Tibial nerve (tissue), 4 donors: ENCODE data around the gene TMEM170A. TPM values are rescaled to one million over a fixed set of nuclear protein-coding genes. Genes with fewer than 3 reads are reported as not detected.
"Not testable (repeated sequence)": the region's sequence is repeated elsewhere in the genome, so short reads cannot be mapped to it uniquely, and the experiment has no call there.

ENCODE experiments used
- DNase-seq, 2 donors: peaks; one replicate each; pipeline ENCODE4 v3.0.0-alpha.2; 2019; ENCODE audit warnings: low spot score in 2 of 2
- H3K27ac ChIP-seq, 4 donors: fragments of 200-600 bp; sonication (generic) in 3 of 4; one replicate each; pipeline ENCODE4 v1.5.1; 2017 to 2019; ENCODE audit warnings: mild to moderate bottlenecking in 1 of 4
- H3K27me3 ChIP-seq, 2 donors: fragments of 200-600 bp; sonication (generic) in 1 of 2; one replicate each; pipeline versions ENCODE4 v1.5.1 to v1.6.0; 2017 to 2019
- H3K36me3 ChIP-seq, 3 donors: fragments of 200-600 bp; sonication (generic); one replicate each; pipeline ENCODE4 v1.5.1; 2018 to 2019
- H3K4me1 ChIP-seq, 4 donors: fragments of 200-600 bp; sonication (generic) in 3 of 4; one replicate each; pipeline ENCODE4 v1.5.1; 2017 to 2019
- H3K4me3 ChIP-seq, 4 donors: fragments of 200-600 bp; sonication (generic) in 3 of 4; one replicate each; pipeline ENCODE4 v1.5.1; 2017 to 2019; ENCODE audit warnings: mild to moderate bottlenecking in 1 of 4, moderate library complexity in 1 of 4
- H3K9me3 ChIP-seq, 4 donors: fragments of 200-600 bp; sonication (generic) in 3 of 4; one replicate each; pipeline ENCODE4 v1.5.1; 2017 to 2019
- EP300 ChIP-seq, 2 donors: sonication (generic); formaldehyde crosslinking; IDR thresholded peaks; one replicate each; pipeline ENCODE4 v1.6.1; 2017; ENCODE audit warnings: antibody characterized with exemption in 2 of 2, mild to moderate bottlenecking in 1 of 2
- POLR2A ChIP-seq, 2 donors: fragments of 450-650 bp; IDR thresholded peaks; one replicate each; pipeline ENCODE4 v1.6.1; 2017; ENCODE audit warnings: antibody characterized with exemption in 2 of 2, mild to moderate bottlenecking in 2 of 2, moderate library complexity in 2 of 2
- WGBS, 2 donors: methylation state at CpG; one replicate each; pipeline ENCODE4 v1.1.5; 2018; 5-methylcytosine and 5-hydroxymethylcytosine counted together
- total RNA-seq, 4 donors: library from RNA; depleted of rRNA; stranded (reverse); fragments of >200 nt; gene quantifications; one replicate each; pipeline ENCODE4 v1.1.0, GENCODE V29; 2016
- TF ChIP-seq, protein P1 (sequence below), 5 experiments: fragments of 200-600 bp in 3 of 5; fragments of 450-650 bp in 2 of 5; sonication (generic) in 3 of 5; IDR thresholded peaks; one replicate each; pipeline ENCODE4 v1.5.1; 2016 to 2019; ENCODE audit warnings: antibody characterized with exemption in 5 of 5, mild to moderate bottlenecking in 3 of 5, moderate library complexity in 2 of 5

The TMEM170A gene
- total RNA-seq, 4 donors from 2014 or later: 14.1 to 36.6 (median 21.8) TPM

- Histone ChIP-seq H3K36me3 (no peaks in the 10 kb centered on the region), H3K9me3 (no peaks in the 10 kb centered on the region), H3K27me3 (no peaks in the 10 kb centered on the region), H3K4me1 (peaks cover 0 to 43% (median 7%) of the 10 kb centered on the region in 4 donors), H3K27ac (no peak overlapping the region), H3K4me3 (no peak overlapping the region)
- 89 to 91% methylated on average over 4 of the region's 4 CpGs for WGBS, 2 donors
- TF ChIP-seq, protein P1, sequence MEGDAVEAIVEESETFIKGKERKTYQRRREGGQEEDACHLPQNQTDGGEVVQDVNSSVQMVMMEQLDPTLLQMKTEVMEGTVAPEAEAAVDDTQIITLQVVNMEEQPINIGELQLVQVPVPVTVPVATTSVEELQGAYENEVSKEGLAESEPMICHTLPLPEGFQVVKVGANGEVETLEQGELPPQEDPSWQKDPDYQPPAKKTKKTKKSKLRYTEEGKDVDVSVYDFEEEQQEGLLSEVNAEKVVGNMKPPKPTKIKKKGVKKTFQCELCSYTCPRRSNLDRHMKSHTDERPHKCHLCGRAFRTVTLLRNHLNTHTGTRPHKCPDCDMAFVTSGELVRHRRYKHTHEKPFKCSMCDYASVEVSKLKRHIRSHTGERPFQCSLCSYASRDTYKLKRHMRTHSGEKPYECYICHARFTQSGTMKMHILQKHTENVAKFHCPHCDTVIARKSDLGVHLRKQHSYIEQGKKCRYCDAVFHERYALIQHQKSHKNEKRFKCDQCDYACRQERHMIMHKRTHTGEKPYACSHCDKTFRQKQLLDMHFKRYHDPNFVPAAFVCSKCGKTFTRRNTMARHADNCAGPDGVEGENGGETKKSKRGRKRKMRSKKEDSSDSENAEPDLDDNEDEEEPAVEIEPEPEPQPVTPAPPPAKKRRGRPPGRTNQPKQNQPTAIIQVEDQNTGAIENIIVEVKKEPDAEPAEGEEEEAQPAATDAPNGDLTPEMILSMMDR (IDR thresholded peaks at IDR 0.05): no peak
- DNase-seq: no peak
Measured at GRCh38 chr16:75458029-75458428, 6.5 kb downstream of the TMEM170A start.

DNA sequence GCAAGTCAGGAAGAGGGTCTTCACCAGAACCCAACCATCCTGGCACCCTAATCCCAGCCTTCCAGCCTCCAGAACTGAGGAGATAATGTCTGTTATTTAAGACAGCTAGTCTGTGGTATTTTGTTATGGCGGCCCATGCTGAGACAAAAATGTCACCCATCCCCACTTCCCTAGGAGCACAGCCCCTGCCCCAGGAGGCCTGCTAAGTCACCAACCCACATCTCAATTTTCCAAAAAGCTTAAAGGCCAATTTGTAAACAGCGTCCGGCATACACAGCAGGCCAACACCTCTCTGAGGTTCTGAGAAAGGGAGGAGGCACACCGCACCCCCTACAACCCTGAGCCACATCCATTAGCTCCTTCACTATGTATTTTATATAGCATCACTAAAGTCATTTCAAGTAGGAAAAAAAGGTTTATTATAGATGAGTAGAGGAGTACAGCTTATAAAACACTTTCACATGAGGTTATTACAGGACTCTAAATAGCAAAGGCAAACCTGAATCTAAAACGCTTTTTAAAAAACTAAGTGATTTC, 6.9 kb downstream of the TMEM170A start:
- no peaks in the 10 kb centered on the region for H3K36me3 ChIP-seq

DNA sequence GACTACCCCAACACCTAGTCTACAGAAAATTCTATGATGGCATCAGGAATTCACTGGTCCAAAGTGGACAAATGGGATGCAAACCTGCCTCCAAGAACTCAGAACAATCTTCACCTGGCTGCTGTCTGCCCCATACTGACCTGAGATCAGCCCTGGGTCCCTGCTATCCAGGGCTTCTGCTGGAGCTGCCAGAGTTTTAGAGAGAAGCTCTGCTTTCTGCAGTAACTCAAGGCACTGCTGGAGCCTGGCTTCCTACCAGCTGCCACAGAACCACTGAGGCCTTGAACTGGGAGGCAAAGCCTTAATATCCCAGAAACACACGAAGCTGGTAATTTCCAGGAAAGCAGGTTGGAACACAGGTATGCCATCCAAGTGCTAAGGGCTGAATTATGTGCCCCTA, 7.5 kb downstream of the TMEM170A start:
- Histone ChIP-seq H3K27me3 (no peaks in the 10 kb centered on the region), H3K27ac (no peak overlapping the region), H3K36me3 (peaks cover 0 to 5% (median 0%) of the 10 kb centered on the region in 3 donors), H3K9me3 (no peaks in the 10 kb centered on the region), H3K4me3 (no peak overlapping the region), H3K4me1 (peaks cover 0 to 36% (median under 1%) of the 10 kb centered on the region in 4 donors)
- no peak for DNase-seq
- TF ChIP-seq, protein P1 (IDR thresholded peaks at IDR 0.05): no peak
- no peak for TF ChIP-seq POLR2A (IDR thresholded peaks at IDR 0.05)
- WGBS, 2 donors: 83 to 95% methylated on average over 1 of the region's 1 CpG

More for the DNA sequence above, 6.9 kb downstream of the TMEM170A start:
- Histone ChIP-seq H3K27me3 (no peaks in the 10 kb centered on the region), H3K27ac (no peak overlapping the region), H3K9me3 (no peaks in the 10 kb centered on the region), H3K4me3 (no peak overlapping the region), H3K4me1 (peaks cover 0 to 41% (median 4%) of the 10 kb centered on the region in 4 donors)
- no peak for DNase-seq
- 91 to 92% methylated on average over 5 of the region's 5 CpGs for WGBS, 2 donors
- TF ChIP-seq, protein P1 (IDR thresholded peaks at IDR 0.05): no peak
- TF ChIP-seq EP300 (IDR thresholded peaks at IDR 0.05) (no peak), POLR2A (IDR thresholded peaks at IDR 0.05) (no peak)

DNA sequence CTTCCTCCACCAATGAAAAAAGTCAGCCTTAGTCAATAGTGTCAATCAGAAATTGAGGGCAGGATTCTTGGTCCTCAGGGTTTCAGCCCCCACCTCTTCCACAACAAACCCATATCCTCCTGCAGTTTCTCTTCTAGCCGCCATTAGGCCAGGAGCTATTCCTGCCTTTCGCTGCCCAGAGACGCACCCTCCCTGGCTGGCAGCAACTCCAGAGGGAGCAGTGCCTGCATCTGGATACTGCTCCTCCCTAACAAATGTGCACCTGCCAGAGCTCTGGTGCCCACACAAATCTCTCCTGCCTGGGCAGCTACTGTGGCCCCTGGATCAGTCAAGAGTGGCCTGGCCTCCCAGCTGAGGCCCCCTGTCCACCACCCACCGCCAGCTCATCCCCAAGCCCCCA, 8.0 kb downstream of the TMEM170A start:
- 89 to 95% methylated on average over 4 of the region's 4 CpGs for WGBS, 2 donors
- H3K4me3 ChIP-seq, H3K9me3 ChIP-seq, H3K36me3 ChIP-seq, DNase-seq, H3K27me3 ChIP-seq, H3K27ac ChIP-seq: not testable (repeated sequence)
- H3K4me1 ChIP-seq: peaks cover 0 to 31% (median 0%) of the 10 kb centered on the region in 4 donors

DNA sequence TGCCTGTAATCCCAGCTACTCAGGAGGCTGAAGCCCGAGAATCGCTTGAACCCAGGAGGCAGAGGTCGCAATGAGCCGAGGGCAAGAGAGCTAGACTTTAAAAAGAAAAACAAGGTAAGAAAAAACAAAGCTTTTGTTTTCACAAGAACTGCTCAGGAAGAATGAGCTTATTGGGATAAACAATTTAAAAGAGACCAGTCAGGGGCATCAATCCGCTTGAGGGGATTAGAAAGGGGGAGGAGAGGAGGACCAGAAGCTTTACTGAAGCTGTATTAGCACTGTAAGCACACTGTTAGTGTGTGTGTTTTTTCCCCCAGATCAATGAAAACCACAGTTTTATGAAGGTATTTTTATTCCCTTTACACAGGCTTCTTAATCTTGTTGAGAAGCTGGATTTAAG, 8.8 kb downstream of the TMEM170A start:
- Histone ChIP-seq H3K27ac (no peak overlapping the region), H3K9me3 (no peaks in the 10 kb centered on the region), H3K36me3 (peaks cover 0 to 17% (median 3%) of the 10 kb centered on the region in 3 donors), H3K27me3 (no peaks in the 10 kb centered on the region), H3K4me3 (no peak overlapping the region), H3K4me1 (peaks cover 0 to 25% (median 0%) of the 10 kb centered on the region in 4 donors)
- no peak for TF ChIP-seq POLR2A (IDR thresholded peaks at IDR 0.05)
- TF ChIP-seq EP300 (IDR thresholded peaks at IDR 0.05): no peak
- TF ChIP-seq, protein P1 (IDR thresholded peaks at IDR 0.05): no peak
- no peak for DNase-seq
- WGBS, 2 donors: 53 to 56% methylated on average over 5 of the region's 5 CpGs
